ENCODE results near the gene TAP2. TPM values are rescaled to one million over a fixed set of nuclear protein-coding genes. Genes with fewer than 3 reads are reported as not detected.
A peak's percentile ranks its signal among the peaks of the same experiment; 100 is the strongest.

Gene TAP2
- total and polyA plus RNA-seq, 2 of the 13 experiments (the other 11 are each of a cell fraction or from before 2014, with no cell fraction given): 10.3 to 17.6 TPM

- TF ChIP-seq HOMEZ (CRISPR knock-in tag; IDR thresholded peaks at IDR 0.05; ENCODE audit: low read depth) (peak; percentile 17; the same call in 1 of the 2 replicates), NFE2L1 (CRISPR knock-in tag; IDR thresholded peaks at IDR 0.05; ENCODE audit: borderline replicate concordance) (no peak), ZNF572 (CRISPR knock-in tag; IDR thresholded peaks at IDR 0.05) (no peak), REPIN1 (CRISPR knock-in tag; IDR thresholded peaks at IDR 0.05; ENCODE audit: borderline replicate concordance, low read depth) (peak; percentile 91), POGZ (CRISPR knock-in tag; IDR thresholded peaks at IDR 0.05) (peak; percentile 74)
Observed at GRCh38 chr6:32853541-32854375, 15.2 kb upstream of the TAP2 start, which contains the start of the genes PSMB9 and TAP1 (continued).

GRCh38 chr6:32852844-32853540 lies 14.5 kb upstream of the TAP2 start:
- peak; percentile 56 for ATAC-seq
- Histone ChIP-seq H3K4me1 (ENCODE audit: insufficient read depth, low read length) (peaks cover 26% of the 10 kb centered on the region), H3K27ac (ENCODE audit: extremely low read length, insufficient read depth, low read length) (peak overlapping the region; percentile 62), H3K36me3 (replicated peaks in 1 of 2; ENCODE audit: control insufficient read depth in 1 of 2, insufficient read depth in 2 of 2, low read length in 2 of 2) (peaks cover 0 to 6% of the 10 kb centered on the region in 2 experiments; a peak in 1 of 5 replicates), H3K4me2 (ENCODE audit: low read depth, low read length) (peak overlapping the region; percentile 98), H3K9ac (ENCODE audit: insufficient read depth, low read depth, low read length) (peak overlapping the region; percentile 72), H2AFZ (ENCODE audit: low read length) (no peak overlapping the region), H3K9me3 (ENCODE audit: low read length) (no peaks in the 10 kb centered on the region), H3K79me2 (ENCODE audit: insufficient read depth, low read length) (no peaks in the 10 kb centered on the region), H3K27me3 (ENCODE audit: control insufficient read depth in 1 of 2, insufficient read depth in 2 of 2, low read length in 2 of 2) (no peaks in the 10 kb centered on the region; a peak in 1 of 5 replicates), H4K20me1 (ENCODE audit: insufficient read depth, low read length) (no peaks in the 10 kb centered on the region), H3K4me3 (replicated peaks in 1 of 3; ENCODE audit: insufficient read depth in 1 of 3, low read depth in 2 of 3, low read length in 3 of 3) (peak overlapping the region; percentile 93 to 96 (median 95))
- DNase-seq (ENCODE audit: low spot score): no peak
- CTCF ChIA-PET (ENCODE audit: low intra/inter-chr PET ratio, low total read pairs): interaction anchor here (0.7 to 2.4 kb wide), 4 partner anchors 11 to 27 kb away, joined by 4 to 39 read pairs (median 4); partner anchors contain the start of gene TAP2
- under 1% methylated on average over 22 of the region's 41 CpGs for WGBS (ENCODE audit: low lambda C conversion rate)
- FAIRE-seq: no peak
- no TSS peak for BruUV-seq (replicated peaks)
- POLR2A ChIA-PET: interaction anchor here (0.6 to 3.8 kb wide), 6 partner anchors 8 to 118 kb away, joined by 4 to 69 read pairs (median 26); partner anchors contain the start of genes BRD2, PSMB8 and TAP2
- in situ Hi-C loops (cut with HindIII; ENCODE audit: extremely low pct_ligation_motif_present, low pct_unique_long_range_greater_than_20kb): no loop called here
- intact Hi-C loops (cut with micrococcal nuclease; ENCODE audit: unreplicated experiment): loop anchor here (1.0 kb wide), 2 partner anchors 9 to 15 kb away; partner anchors contain the start of genes PSMB8 and TAP2
- TF ChIP-seq POLR2AphosphoS5 (IDR thresholded peaks at IDR 0.05; ENCODE audit: low read depth, low read length) (no peak), ZNF468 (CRISPR knock-in tag; IDR thresholded peaks at IDR 0.05) (no peak), FLYWCH1 (CRISPR knock-in tag; IDR thresholded peaks at IDR 0.05) (no peak), BCLAF1 (IDR thresholded peaks at IDR 0.05) (no peak), ZNF740 (CRISPR knock-in tag; IDR thresholded peaks at IDR 0.05) (no peak), ZFY (CRISPR knock-in tag; IDR thresholded peaks at IDR 0.05) (no peak), ZSCAN9 (CRISPR knock-in tag; IDR thresholded peaks at IDR 0.05; ENCODE audit: borderline replicate concordance) (no peak), ZNF777 (CRISPR knock-in tag; IDR thresholded peaks at IDR 0.05) (no peak), ZNF382 (CRISPR knock-in tag; IDR thresholded peaks at IDR 0.05; ENCODE audit: borderline replicate concordance) (no peak), ZNF678 (CRISPR knock-in tag; IDR thresholded peaks at IDR 0.05) (peak; percentile 78; the same call in 1 of the 2 replicates), ZNF263 (CRISPR knock-in tag; IDR thresholded peaks at IDR 0.05) (no peak), ZSCAN30 (CRISPR knock-in tag; IDR thresholded peaks at IDR 0.05) (no peak), ZNF331 (CRISPR knock-in tag; IDR thresholded peaks at IDR 0.05) (0 out of 2 replicates have a peak, but pooled peaks have one; percentile 15)
